ENCODE data around the gene C19orf38.
"Not testable (repeated sequence)": the region's sequence is repeated elsewhere in the genome, so short reads cannot be mapped to it uniquely, and the experiment has no call there.

DNA sequence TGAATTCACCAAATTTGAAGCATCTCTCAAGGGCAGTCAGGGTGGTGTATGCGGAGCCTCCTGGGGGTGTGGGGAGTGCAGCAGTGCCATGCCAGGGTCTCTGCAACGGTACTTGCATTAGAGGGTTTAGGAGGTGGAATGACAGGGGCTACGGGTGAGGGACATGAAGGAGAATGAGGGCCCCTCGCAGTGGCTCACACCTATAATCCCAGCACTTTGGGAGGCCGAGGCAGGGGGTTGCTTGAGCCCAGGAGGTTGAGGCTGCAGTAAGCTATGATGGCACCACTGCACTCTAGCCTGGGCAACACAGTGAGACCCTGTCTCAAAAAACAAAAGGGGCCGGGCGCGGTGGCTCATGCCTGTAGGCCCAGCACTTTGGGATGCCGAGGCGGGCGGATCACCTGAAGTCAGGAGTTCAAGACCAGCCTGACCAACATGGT, 21.7 kb downstream of the C19orf38 start:
- not testable (repeated sequence) for TF ChIP-seq CTCF, POLR2A (IDR thresholded peaks at IDR 0.05)
